ENCODE results near the gene KRT17.
A peak's percentile ranks its signal among the peaks of the same experiment; 100 is the strongest.

KRT17 gene
- total RNA-seq, result 0 to 1.4 (median 0.05) reads per million in 17 experiments

DNA sequence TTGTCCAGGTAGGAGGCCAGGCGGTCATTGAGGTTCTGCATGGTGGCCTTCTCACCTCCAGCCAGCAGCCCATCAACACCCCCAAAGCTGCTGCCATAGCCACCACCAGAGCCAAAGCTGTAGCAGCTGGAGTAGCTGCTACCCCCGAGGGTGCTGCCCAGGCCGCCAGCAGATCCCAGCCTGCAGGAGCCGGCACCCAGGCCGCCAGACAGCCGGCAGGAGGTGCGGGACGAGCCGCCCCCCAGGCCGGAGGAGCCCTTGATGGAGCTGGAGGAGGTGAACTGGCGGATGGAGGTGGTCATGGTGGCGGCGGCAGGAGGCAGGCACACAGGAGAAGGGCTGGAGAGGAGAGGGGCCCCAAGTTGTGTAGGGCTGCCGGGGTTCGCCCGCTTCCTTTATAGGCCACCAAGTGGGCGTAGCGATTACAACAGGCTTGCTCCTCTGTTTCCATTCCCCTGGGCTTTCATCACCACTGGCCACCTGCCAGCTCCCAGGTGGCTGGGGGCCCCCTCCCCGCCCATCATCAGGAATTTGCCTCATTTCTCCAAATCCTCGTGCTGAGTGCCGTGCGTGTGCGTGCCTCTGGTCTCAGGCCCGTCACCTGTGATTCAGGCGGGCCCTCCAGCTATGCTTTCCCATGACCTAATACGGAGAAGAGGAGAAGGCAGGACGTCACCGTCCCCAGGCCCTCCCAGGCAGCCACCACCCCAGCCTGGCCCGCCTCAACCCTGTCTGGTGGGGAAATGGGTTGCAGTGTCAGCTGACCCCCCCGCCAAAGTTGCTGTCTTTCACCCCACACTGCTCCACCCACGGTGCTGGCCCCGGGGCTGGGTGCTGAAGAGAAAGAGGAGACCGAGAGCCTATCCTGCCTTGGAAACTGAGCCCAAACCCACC lies at the start of gene KRT17:
Gene KRT17, minus strand, starts transcription at position 368 of the 894 bp plus-strand sequence. Its CDS starts 66 bp downstream, at position 302.
- peak; percentile 28 to 57 (median 39) for DNase-seq

DNA sequence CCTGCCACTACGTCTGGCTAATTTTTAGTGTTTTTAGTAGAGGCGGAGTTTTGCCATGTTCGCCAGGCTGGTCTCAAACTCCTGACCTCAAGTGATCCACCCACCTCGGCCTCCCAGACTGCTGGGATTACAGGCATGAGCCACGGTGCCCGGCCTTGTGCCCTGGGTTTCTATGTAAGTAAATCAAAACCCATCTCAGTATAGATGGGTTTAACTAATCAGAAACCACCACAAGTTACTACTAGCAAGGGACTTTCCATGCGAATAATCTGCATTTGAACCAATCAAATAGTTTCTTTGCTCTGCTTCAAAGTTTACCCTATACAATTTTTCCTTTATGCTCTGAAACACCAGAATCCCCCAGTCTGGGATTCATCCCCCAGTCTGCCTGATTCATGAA lies 47.8 kb upstream of the KRT17 start:
- no peak for DNase-seq

DNA sequence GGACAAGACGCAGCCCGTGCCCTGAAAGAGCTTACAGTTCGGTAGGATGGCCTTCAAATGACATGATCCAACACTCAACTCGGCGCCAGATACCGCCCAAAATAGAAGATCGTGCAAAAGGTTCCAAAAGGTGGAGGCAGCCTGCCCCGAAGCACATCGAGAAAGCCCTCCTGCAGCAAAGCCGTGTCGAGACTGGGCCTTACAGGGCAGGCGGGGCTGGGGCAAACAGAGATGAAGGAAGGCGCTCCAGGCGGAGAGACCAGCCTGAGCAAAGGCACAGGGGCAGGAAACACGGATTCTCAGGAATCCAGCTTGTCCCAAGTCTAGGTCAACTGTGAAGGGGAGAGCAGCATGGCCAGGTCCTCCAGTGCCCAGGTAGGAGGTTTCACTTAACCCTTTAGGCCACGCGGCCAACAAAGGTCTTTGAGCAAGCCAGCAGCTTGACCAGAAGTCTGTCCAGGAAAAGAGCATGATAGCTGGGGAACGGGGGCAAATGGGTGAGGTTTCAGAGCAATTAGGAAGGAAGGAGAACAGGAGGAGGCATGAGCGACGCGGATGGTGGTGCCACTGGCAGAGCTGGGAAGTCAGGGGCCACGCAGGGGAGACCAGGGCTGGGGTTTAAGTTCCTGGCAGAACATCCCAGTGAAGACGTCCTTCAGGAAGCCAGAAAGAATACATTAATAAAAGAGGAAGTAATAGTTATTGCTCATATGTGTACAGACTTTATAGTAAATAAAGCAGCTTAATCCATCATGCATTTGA lies 43.1 kb upstream of the KRT17 start:
- peak in 3 of 4 experiments; percentile 61 to 65 (median 62) for DNase-seq

DNA sequence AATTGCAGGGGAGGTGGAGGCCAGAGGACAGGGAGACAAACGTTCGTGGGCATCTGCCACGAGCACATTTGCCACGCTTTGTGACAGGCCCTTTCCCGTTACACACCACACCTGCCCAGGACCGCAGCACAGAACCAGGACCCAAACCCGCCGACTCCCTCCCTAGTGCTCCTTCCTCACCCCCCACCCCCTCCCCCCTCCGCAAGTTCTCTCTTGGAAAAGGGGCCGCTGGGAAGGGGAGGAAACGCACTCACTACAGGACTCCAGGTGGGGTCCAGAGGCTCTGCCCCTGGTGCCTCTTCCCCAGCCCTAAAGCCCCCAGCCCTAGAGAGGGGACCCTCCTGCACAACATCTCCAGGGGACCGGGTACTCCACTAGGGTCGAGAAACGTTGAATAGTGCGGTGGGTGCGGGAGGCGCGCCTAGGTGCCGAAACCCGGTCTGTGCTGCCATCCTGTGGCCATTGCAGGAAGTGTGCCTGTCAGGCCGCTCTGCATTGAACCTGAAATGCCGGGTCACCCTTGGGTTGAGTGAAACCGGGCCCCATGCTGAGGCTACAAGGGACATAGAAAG lies 42.4 kb upstream of the KRT17 start:
- peak; percentile 75 to 87 (median 83) for DNase-seq

DNA sequence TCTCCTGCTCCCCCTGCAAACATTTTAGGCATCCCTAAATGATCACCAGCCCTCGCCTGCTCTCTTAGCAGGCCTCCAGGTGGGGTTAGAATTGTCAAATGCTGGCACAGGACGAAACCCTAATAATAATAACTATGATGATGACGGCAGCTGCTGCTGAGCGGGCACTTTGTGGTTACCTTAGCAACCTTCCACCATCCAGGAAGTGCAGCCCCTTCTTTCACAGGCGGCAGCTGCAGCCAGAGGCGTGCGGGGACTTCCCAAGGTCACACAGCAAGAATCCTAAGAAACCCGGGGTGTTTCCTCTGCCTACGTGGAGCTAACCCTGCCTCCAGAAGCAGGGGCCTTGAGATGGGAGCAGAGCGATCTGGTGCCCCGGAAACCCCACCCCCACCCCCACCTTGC lies 41.9 kb upstream of the KRT17 start:
- DNase-seq, result peak in 3 of 4 experiments; percentile 41 to 61 (median 51)

DNA sequence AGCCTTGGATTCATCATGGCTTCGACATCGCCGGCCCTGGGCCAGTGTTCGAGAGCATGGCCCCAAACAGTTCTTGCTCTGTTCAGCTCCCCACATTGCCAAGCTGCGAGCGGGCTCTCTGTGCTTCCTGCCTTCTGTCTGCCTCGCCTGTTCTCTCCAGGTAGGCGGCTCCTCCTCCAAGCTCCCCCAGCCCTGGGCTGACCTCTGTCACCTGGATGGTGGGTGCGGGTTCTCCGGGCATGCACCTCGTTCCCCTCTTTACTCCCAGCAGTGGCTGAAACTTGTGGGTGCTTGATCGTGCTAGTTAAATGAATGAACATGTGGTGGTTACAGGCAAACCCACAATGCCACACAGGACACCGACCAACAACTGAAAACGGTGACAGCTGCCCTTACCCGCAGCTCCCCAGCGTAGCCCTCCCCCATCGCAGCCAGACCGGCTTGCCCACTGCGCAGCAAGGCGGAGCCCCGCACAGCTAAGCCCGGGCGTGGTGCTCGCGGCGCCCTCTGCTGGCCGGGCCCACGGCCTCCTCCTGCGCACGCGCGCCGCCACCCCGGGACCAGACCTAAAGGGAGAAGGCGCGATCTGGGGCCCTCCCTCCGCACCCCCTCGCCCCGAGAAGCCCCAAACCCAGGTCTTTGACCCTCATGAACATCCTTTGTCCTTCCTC lies 41.3 kb upstream of the KRT17 start:
- peak; percentile 86 to 95 (median 94) for DNase-seq

DNA sequence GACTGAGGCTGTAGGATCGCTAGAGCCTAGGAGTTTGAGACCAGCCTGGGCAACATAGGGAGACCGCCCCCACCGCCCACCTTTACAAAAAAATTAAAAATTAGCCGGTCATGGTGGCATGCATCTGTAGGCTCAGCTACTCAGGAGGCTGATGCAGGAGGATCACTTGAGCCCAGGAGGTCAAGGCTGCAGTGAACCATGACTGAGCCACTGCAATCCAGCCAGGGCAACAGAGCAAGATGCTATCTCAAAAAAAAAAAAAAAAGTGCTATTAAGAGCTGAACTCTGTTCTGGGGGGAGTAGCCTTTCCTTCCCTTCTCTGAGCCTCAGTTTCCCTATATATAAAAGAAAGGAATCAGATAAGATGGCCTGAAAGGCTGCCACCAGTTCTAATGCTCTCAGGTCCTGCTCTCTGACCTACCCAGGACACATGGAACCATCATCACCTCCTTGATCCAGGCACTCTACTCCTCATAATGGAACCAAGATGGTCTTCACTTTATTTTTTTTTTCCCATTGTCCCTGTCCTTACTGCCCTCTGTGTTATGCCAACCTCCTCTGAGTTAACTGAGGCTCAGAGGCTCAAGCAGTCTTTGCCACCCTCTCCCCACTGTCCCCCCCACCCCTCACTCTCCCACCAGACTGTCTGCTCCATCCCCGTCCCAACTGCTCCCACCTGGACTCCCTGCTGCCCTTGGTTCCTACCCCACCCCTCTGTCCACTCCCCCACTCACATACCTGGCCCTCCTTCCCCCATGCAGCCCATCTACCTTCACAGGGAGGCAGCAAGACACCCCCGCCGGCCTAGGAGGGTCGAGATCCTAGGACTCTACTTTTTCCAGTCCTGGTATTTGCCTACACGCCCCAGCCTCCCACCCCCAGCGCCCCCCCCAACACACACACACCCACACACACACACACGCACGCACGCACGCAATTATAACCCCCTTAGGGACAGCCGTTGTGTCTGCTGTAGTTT lies 40.5 kb upstream of the KRT17 start:
- no peak for DNase-seq

DNA sequence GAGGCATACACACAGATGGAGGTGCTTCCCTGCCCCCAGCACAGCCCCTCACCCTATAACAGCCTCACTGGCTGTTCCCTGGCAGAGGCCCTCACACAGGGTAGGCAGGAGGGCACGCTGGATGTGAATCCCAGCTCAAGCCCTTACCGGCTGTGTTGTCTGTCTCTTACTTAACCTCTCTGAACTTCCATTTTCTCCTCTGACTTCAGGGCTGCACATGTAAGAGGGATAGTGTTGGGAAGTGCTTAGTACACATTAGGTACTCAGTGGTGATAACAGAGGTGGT lies 39.7 kb upstream of the KRT17 start:
- no peak for DNase-seq

DNA sequence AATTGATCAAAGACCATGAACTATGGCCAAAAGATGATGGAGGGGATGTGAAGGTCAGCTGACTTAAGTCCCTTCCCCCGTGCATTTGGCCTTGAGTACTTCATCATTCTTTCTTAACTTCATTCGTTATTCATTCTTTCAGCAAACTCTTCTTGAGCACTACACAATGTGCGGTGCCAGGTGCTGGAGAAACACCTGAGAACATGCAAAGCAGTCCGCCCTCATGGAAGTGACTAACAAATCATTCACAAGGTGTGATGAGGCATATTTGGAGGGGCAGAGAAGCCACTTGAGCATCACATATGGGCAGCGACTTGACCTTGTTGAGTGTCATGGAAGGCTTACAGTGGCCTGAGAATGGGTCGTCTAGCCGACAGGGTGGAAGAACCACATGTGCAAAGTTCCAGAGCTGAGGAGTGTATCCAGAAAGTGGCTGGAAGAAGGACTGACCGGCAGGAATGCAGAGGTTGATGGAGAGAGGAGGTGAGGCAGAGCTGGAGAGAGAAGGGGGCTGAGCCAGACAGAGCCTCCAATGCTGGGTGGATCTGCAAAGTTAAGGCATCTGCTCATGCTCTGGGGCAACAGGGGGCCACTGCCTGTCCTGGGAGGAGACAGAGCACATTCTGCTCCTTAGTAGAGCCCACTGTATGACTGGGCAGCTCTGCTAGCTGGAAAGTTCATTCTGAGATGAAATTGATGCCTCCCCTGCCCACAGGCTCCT lies 39.2 kb upstream of the KRT17 start:
- no peak for DNase-seq

DNA sequence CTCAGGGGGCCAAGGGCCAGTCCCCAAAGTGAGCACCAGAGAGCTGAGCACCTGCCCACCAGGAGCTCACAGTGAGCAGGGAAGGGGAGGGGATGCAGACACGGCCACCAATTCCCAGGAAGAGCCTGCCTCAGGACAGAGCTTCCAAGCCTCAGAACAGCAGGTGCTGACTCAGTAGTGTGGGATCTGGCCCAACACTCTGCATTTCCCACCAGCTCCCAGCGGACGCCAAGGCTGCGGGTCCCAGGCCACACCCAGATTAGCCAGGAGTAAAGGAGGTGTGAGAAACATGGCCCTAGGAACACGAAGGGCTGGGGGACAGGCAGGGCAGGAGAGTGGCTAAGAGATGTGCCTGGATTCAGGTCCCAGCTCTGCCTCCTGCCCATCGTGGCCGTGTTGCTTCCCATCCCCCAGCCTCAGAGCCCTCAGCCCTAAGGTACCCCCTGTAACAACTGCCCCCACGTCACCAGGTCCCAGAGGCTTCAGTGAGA lies 35.9 kb upstream of the KRT17 start:
- DNase-seq, result no peak

DNA sequence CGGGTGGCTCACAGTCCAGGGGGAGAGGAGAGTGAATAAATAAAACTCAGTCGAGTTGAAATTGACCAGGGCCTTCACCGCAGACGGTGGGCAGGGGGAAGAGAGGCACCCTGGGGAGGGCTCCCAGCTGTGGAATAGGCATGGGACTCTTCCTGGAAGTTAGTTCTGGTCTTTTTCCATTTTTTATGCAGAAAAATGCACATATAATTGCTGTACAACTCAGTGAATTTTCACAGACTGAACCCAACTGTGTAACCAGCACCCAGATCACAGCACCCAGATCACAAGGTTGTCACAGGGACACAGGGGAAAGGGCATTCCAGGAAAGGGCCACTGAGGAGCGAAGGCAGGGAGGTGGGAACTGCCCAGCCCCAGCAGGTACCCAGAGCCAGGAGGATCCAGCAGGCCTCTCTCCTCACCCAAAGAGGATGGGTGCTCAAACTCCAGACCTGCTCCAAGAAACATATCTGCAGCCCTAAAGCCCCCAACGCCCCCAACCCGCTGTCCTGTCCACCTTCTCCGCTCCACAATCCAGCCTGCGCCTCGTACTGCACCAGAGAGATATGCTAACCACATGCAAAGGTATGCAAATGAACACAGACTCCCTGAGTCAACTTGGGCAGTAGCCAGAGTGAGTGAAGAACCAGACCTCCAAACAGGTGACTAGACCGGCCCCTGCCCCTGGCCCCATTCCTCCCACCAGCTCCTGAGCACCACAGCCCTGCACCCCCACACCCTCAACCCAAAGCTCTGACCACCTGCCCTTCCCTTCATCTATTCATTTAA lies 35.2 kb upstream of the KRT17 start:
- DNase-seq, result no peak

DNA sequence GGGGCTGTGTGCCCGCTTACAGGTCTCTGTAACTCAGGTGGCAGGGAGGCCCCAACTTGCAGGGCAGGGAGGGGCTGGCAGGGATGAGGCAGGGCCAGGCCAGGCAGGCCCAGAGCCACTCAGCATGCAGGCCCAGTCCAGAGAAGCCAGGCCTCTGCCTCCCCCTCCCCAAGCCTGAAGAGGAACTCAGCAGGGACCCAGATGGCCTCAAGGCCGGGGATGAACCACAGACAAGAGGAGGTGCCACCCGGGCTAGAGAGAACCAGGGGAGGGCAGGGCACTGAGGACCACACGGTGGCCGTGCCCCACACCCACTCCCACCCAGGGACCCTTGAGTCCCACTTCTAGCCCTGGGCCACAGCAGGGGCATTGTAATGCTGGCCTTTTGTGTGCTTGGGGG lies 34.5 kb upstream of the KRT17 start:
- DNase-seq, result no peak

DNA sequence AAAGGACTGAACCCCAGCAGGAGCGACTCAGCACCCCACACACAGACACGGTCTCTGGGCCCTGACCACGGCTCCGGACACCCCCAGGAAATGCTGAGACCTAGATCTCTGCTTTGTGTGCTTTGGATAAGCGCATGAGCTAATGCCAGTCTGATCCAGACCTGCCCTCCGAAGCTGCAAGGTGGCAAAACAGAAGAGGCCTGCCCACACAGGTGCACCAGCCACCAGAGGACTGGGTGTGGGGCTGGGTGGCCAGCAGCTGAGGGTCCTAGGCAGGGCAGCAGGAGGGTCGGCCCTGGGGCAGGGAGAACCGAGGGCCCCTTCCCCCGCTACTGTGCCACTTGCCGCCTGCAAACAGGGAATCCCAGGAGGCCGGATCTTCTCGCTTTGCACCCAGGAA lies 33.6 kb upstream of the KRT17 start:
- DNase-seq, result no peak

DNA sequence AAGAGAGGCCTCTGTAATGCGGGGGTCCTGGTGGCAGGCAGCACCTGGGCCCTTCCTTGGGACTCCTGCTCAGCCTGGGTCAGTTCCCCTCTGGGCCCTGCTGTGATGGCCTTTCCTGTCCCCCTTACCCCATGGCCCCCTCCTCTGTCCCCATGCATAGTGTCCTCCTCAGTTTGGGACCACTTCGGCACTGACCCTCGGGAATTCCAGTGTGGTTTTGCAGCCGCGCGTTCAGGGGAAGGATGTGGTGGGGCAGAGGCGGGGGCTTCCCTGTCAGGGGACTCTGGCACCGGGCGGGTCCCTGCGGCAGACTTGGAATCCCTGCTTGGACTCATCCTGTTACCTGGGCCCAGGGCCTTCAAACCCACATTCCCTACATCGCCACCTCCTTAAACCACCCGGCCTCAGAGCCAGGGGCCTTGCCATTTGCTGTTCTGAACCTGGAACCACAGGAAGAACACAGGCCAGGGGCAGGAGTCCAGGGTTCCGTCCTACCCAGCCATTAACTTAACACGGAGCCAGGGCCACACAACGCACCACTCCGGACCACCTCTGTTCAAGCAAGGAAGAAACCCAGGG lies 32.9 kb upstream of the KRT17 start:
- DNase-seq, result no peak

DNA sequence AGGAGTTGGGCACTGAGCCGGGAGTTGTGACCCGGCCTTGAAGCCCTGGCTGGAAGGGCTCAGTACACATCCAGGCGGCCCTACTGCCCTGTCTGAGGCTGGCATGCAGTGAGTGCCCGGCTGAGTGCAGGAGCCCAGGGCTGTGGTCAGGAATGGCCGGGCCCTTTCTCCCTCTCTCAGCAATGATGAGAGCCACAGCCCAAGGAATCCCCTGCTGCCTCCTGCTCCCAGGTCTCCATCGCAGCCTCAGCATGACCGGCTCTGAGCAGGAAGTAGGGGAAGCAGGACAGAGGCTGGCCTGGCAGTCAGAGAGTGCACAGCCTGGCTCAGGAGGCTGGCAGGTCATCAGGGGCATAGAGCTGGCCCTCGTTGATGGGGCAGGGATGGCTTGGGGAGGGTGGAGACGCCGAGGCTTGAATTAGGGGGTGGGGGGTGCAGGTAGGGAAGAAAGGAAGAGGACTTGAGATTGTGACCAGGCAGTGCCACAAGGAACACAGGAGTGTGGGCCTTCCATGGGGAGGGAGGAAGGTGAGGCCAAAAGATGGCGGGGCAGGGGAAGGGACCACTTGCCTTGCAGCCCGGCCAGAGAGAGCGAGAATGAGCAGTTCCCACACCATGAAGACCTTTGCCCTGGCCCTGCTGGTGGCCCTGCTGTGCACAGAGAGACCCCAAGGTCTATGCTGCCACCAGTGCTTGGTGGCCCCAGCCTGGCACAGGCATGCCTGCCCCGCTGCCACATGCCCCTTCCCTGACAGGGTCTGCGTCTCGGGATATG lies 32.1 kb upstream of the KRT17 start:
- DNase-seq, result no peak

DNA sequence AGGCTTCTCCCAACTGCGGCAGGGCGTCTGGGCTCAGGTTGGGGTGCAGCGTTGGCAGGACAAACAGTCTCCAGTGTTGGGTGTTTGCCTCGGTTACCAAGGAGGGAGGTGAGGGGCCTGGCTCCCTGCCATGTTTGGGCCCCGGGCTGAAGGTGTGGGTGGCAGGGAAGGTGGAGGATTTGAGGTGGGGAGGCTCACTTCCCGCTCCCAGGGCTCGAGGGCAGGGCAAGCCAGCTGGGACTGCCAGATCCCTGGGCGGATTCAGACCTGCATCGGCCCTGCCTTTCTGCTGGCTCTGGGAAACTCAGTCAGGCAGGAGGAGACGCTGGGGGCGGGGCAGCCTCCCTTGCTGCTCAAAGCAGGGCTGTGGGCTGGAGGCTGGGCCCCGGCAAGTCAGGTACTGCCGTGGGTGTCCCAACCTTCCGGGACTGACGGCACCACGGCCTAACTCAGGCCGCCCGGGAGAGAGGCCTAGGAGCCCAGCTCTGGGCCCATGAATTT lies 31.3 kb upstream of the KRT17 start:
- no peak for DNase-seq

DNA sequence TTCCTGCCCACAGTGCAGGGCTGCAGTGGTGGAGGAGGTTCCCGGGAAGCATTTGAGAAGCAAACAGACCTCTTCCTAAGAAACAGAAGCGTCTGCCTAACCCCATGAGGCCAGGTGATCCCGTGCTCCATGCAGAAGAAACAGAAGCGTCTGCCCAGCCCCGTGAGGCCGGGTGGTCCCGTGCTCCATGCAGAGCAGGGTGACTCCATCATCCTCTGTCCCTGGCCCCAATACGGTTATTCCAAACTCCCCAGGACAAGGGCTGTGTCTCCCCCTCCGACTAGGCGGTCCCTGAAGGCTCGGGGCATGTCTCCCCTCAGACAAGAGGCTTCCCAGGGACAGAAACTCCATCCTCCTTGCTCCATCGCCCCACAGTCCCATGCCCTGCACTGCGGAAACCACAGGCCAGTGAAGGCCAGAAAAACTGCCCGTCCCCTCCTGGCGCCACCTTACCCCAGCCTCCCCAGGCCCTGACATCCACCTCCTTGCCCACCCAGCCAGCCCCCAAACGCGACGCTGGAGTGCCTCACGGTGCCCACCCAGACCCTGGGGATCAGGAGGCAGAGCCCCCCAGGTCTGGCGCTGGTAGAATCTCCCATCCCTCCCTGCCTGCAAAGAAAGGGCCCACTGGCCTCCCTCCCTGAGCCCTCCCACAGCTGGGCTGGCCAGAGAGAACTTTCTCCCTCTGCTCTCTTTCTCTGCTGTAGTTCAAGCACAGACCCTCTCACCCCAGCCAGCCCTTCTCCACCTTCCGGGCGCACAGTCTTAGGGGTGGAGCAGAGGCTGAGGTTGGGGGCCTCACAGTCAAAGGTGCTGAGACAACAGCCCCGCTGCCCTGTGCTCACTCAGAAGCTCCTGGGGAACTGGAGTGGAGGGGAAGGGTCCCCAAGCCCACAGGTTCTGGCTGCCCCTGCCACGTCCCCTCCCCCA lies 30.6 kb upstream of the KRT17 start:
- DNase-seq, result no peak

Data from suppressor macrophage (primary cell).